ENCODE measurements around the gene AGBL1.

- TF ChIP-seq CTCF (conservative IDR thresholded peaks at IDR 0.05; ENCODE audit: low read depth in 2 of 2) (no peak), EZH2 (IDR thresholded peaks at IDR 0.05; ENCODE audit: low read depth, unreplicated experiment) (no peak), JUNB (IDR thresholded peaks at IDR 0.05; ENCODE audit: unreplicated experiment) (no peak), ETS1 (IDR thresholded peaks at IDR 0.05) (no peak), CREB1 (CRISPR knock-in tag; IDR thresholded peaks at IDR 0.05; ENCODE audit: low read depth) (no peak), EZH2phosphoT487 (IDR thresholded peaks at IDR 0.05; ENCODE audit: unreplicated experiment) (no peak)
- TF ChIP-seq, protein P1, sequence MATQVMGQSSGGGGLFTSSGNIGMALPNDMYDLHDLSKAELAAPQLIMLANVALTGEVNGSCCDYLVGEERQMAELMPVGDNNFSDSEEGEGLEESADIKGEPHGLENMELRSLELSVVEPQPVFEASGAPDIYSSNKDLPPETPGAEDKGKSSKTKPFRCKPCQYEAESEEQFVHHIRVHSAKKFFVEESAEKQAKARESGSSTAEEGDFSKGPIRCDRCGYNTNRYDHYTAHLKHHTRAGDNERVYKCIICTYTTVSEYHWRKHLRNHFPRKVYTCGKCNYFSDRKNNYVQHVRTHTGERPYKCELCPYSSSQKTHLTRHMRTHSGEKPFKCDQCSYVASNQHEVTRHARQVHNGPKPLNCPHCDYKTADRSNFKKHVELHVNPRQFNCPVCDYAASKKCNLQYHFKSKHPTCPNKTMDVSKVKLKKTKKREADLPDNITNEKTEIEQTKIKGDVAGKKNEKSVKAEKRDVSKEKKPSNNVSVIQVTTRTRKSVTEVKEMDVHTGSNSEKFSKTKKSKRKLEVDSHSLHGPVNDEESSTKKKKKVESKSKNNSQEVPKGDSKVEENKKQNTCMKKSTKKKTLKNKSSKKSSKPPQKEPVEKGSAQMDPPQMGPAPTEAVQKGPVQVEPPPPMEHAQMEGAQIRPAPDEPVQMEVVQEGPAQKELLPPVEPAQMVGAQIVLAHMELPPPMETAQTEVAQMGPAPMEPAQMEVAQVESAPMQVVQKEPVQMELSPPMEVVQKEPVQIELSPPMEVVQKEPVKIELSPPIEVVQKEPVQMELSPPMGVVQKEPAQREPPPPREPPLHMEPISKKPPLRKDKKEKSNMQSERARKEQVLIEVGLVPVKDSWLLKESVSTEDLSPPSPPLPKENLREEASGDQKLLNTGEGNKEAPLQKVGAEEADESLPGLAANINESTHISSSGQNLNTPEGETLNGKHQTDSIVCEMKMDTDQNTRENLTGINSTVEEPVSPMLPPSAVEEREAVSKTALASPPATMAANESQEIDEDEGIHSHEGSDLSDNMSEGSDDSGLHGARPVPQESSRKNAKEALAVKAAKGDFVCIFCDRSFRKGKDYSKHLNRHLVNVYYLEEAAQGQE (IDR thresholded peaks at IDR 0.05; ENCODE audit: unreplicated experiment), result no peak
Measured at GRCh38 chr15:86796521-86796920, 716.9 kb downstream of the AGBL1 start.

Data from GM23338 (cell line).